Kasumi-1 (cell line): ENCODE measurements around the gene EXOC1L.

Source experiments
- DNase-seq, 2 experiments: peaks; one replicate each; lab custom pipeline; 2025; lab: John Stamatoyannopoulos, UW

The EXOC1L gene

GRCh38 chr4:55884093-55884850, 64.7 kb downstream of the EXOC1L start:
- no peak for DNase-seq

DNA sequence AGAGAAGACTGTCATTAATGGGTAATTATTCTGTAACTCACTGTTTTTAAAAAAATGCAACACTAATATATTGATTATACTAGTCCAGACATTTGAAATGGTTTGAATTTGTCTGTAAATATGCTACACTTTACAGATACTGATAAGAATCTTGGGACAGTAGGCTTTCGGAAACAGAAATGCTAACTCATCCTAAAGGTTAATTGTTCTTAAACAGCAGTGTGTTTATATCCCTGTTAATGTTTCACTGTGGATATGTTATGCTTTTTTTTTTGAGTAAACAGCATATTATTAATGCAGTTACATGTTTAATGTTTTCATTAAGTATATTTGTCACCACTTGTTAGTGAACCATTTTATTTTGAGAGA, 65.2 kb downstream of the EXOC1L start:
- no peak for DNase-seq
